Spinal cord (tissue), 10 donors: ENCODE results near the gene HSD17B4. TPM values are rescaled to one million over a fixed set of nuclear protein-coding genes. Genes with fewer than 3 reads are reported as not detected.
"Not testable (repeated sequence)": the region's sequence is repeated elsewhere in the genome, so short reads cannot be mapped to it uniquely, and the experiment has no call there.

Experiments
- DNase-seq, 6 donors: peaks; one replicate each; pipeline versions ENCODE4 v3.0.0 to v3.0.0-alpha.2; 2013 to 2015; ENCODE audit warnings: low spot score in 6 of 6, low read depth in 4 of 6
- H3K27ac ChIP-seq: one replicate; pipeline ENCODE4 v1.5.1; 2013; ENCODE audit warnings: low read depth, low read length, control low read depth
- H3K27me3 ChIP-seq: one replicate; pipeline ENCODE4 v1.6.1; 2013; ENCODE audit warnings: low read length; ENCODE audit not compliant: control insufficient read depth, insufficient read depth
- H3K36me3 ChIP-seq: one replicate; pipeline ENCODE4 v1.6.1; 2013; ENCODE audit warnings: low read length; ENCODE audit not compliant: control insufficient read depth, insufficient read depth
- H3K4me1 ChIP-seq: one replicate; pipeline ENCODE4 v1.6.1; 2013; ENCODE audit warnings: low read length; ENCODE audit not compliant: control insufficient read depth, insufficient read depth
- H3K4me3 ChIP-seq: one replicate; pipeline ENCODE4 v1.5.1; 2013; ENCODE audit warnings: low read depth, low read length, control low read depth
- H3K9me3 ChIP-seq: one replicate; pipeline ENCODE4 v1.6.1; 2013; ENCODE audit warnings: low read length; ENCODE audit not compliant: control insufficient read depth, insufficient read depth
- WGBS: methylation state at CpG from one replicate; pipeline ENCODE4 v1.1.5; 2013; ENCODE audit warnings: missing lambda C conversion rate; ENCODE audit not compliant: insufficient coverage; 5-methylcytosine and 5-hydroxymethylcytosine counted together
- polyA plus RNA-seq, 2 donors: library from polyadenylated mRNA; unstranded; fragments of 120-200 nt; gene quantifications; one replicate each; pipeline ENCODE4 v1.2.1, GENCODE V29; 2013; ENCODE audit not compliant: insufficient read length in 2 of 2
- total RNA-seq, 2 donors: library from RNA; depleted of rRNA in 1 of 2; stranded (reverse); fragments of 120-200 nt in 1 of 2; fragments of >200 nt in 1 of 2; gene quantifications; one replicate each; pipeline versions ENCODE4 v1.2.3 to v1.2.4, GENCODE V29; 2013 to 2014
- donor health status: healthy.

Gene HSD17B4
- total and polyA plus RNA-seq, 4 donors, result 193 to 287 (median 216) TPM

GRCh38 chr5:119412279-119413227 lies 39.7 kb upstream of the HSD17B4 start:
- Histone ChIP-seq H3K4me3 (peak overlapping the region; percentile 72), H3K27me3 (no peaks in the 10 kb centered on the region), H3K4me1 (peaks cover 6% of the 10 kb centered on the region), H3K36me3 (no peaks in the 10 kb centered on the region), H3K9me3 (no peaks in the 10 kb centered on the region), H3K27ac (peak overlapping the region; percentile 25)
- DNase-seq, result peak in 2 of 6 donors; percentile 13 to 67
- WGBS, result no CpG with 5 or more reads among the region's 9 CpGs

- not testable (repeated sequence) for H3K36me3 ChIP-seq, H3K9me3 ChIP-seq, H3K4me3 ChIP-seq, DNase-seq, H3K27ac ChIP-seq, H3K27me3 ChIP-seq, H3K4me1 ChIP-seq
- WGBS, result 87% methylated on average over 10 of the region's 13 CpGs
Measured at GRCh38 chr5:119414124-119414734, 38.1 kb upstream of the HSD17B4 start.

- DNase-seq, result peak in 1 of 6 donors; percentile 16
- no peaks in the 10 kb centered on the region for H3K4me1 ChIP-seq
- no peak overlapping the region for H3K4me3 ChIP-seq
- H3K9me3 ChIP-seq, result no peaks in the 10 kb centered on the region
- H3K27me3 ChIP-seq, result no peaks in the 10 kb centered on the region
- H3K36me3 ChIP-seq, result no peaks in the 10 kb centered on the region
- 85% methylated on average over 3 of the region's 5 CpGs for WGBS
- no peak overlapping the region for H3K27ac ChIP-seq
Measured at GRCh38 chr5:119417891-119418605, 34.2 kb upstream of the HSD17B4 start.

GRCh38 chr5:119418606-119419100 lies 33.6 kb upstream of the HSD17B4 start:
- whole genome bisulfite sequencing, result no CpG with 5 or more reads among the region's 2 CpGs
- no peak overlapping the region for H3K4me3 ChIP-seq
- no peaks in the 10 kb centered on the region for H3K4me1 ChIP-seq
- DNase-seq, result no peak
- no peaks in the 10 kb centered on the region for H3K36me3 ChIP-seq
- H3K27ac ChIP-seq, result no peak overlapping the region
- no peaks in the 10 kb centered on the region for H3K9me3 ChIP-seq
- no peaks in the 10 kb centered on the region for H3K27me3 ChIP-seq

- H3K27me3 ChIP-seq, result no peaks in the 10 kb centered on the region
- H3K4me3 ChIP-seq, result no peak overlapping the region
- no peak for DNase-seq
- H3K9me3 ChIP-seq, result no peaks in the 10 kb centered on the region
- no peak overlapping the region for H3K27ac ChIP-seq
- H3K36me3 ChIP-seq, result no peaks in the 10 kb centered on the region
- H3K4me1 ChIP-seq, result no peaks in the 10 kb centered on the region
- WGBS, result 100% methylated on average over 1 of the region's 3 CpGs
Measured at GRCh38 chr5:119420169-119420568, 32.1 kb upstream of the HSD17B4 start.

DNA sequence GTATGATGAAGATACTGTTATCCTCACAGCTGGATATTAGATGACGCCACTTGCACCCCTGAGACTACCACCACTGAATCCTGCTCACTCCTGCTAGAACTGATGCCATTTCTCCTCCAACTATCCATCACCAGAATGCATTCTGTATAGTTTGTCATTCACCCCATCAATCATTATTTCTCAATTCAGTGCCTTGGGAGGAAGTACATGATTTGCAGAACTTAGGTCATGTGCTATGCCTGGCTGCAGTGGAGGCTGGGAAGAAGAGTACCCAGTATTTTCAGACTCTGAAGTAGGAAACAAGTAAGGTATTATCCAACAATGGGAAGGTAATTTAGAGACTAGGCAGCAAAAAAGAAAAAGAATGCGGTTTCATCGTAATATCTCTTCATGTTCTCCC lies 26.2 kb upstream of the HSD17B4 start:
- Histone ChIP-seq H3K9me3 (no peaks in the 10 kb centered on the region), H3K36me3 (no peaks in the 10 kb centered on the region), H3K4me1 (no peaks in the 10 kb centered on the region), H3K27ac (no peak overlapping the region), H3K4me3 (no peak overlapping the region), H3K27me3 (no peaks in the 10 kb centered on the region)
- no peak for DNase-seq
- 90% methylated on average over 1 of the region's 3 CpGs for WGBS

- no peaks in the 10 kb centered on the region for H3K36me3 ChIP-seq
- H3K9me3 ChIP-seq, result no peaks in the 10 kb centered on the region
- no peak overlapping the region for H3K27ac ChIP-seq
- no CpG with 5 or more reads among the region's 2 CpGs for WGBS
- no peak overlapping the region for H3K4me3 ChIP-seq
- H3K27me3 ChIP-seq, result no peaks in the 10 kb centered on the region
- no peaks in the 10 kb centered on the region for H3K4me1 ChIP-seq
- DNase-seq, result no peak
Measured at GRCh38 chr5:119427060-119427459, 25.2 kb upstream of the HSD17B4 start.

DNA sequence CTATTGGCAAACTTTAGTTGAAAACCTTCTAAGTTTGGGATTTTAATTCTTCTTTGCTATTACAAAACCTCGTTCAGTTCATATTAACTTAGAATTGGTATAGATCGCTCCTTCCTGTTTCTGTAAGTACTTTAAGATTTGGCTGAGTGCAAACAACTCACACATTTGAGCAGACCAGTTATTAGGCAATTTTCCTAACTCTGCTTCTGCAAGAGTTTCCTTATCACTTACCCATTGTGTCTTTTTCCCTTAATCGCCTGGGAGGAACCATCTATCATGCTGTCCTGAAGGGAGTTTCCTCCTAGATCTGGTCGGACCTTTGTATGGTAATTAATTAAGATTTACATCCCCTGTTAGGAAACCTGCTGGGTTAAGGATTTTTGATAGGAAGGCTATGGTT lies 24.7 kb upstream of the HSD17B4 start:
- not testable (repeated sequence) for H3K27me3 ChIP-seq, H3K36me3 ChIP-seq, H3K9me3 ChIP-seq, H3K4me3 ChIP-seq, H3K27ac ChIP-seq, DNase-seq, H3K4me1 ChIP-seq
- no CpG with 5 or more reads among the region's 4 CpGs for WGBS

- H3K36me3 ChIP-seq, H3K27me3 ChIP-seq, H3K9me3 ChIP-seq, H3K4me1 ChIP-seq, H3K27ac ChIP-seq, DNase-seq, H3K4me3 ChIP-seq: not testable (repeated sequence)
- no CpG with 5 or more reads among the region's 1 CpG for WGBS
Measured at GRCh38 chr5:119428166-119428565, 24.1 kb upstream of the HSD17B4 start.
